ENCODE measurements around the gene CNTNAP5.

DNA sequence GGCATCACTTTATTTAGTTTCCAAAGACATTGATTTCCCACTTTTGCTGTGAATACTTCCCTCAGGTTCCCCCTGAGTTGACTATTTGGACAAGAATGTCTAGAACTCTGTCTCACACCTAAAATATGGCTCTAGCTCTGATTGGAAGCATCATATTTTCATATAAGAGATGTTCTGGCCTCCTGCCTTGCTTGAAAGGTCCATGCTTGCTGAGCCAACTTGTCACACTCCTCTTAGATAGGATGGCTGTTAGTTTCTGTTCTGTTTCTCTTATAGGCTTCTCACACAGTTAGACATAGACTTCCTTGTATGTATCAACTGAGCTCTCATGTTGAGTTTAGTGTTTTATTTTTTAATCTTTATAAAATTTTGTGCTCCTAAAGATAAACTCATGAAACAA, 87.1 kb downstream of the CNTNAP5 start:
- no peak for TF ChIP-seq ZNF274 (IDR thresholded peaks at IDR 0.05; ENCODE audit: low read depth, low read length)
- TF ChIP-seq SUZ12 (IDR thresholded peaks at IDR 0.05; ENCODE audit: extremely low read depth, insufficient read depth, insufficient read length) = no peak
- no peak for TF ChIP-seq YY1 (IDR thresholded peaks at IDR 0.05; ENCODE audit: insufficient read depth, insufficient read length)
